CD4-positive, alpha-beta T cell treated with Interleukin-17A for 4 hours (primary cell): ENCODE results near the gene CTPS2.
"Not testable (repeated sequence)": the region's sequence is repeated elsewhere in the genome, so short reads cannot be mapped to it uniquely, and the experiment has no call there.

Source experiments
- DNase-seq: peaks from one replicate; pipeline ENCODE4 v3.0.0-alpha.2; 2020; ENCODE audit warnings: mixed read lengths

The CTPS2 gene

DNA sequence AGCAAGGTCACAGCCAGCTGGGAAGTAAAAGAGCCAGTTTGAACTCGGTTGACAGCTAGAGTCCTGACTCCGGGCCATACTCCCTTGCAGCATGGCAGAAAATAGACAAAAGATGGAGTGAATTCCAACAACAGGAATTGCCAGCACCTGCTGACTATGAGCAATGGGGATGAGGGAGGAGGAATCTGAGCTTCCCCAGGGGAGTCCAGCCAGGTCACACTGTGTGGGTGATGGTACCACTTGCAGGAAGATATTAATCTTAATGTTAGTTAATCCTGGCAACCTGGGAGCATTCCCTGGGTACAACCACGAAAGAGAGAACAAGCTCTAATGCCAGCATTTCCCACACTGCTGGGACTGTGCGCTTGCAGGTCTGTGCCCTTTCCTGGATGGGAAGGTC, 110.6 kb downstream of the CTPS2 start:
- no peak for DNase-seq

DNA sequence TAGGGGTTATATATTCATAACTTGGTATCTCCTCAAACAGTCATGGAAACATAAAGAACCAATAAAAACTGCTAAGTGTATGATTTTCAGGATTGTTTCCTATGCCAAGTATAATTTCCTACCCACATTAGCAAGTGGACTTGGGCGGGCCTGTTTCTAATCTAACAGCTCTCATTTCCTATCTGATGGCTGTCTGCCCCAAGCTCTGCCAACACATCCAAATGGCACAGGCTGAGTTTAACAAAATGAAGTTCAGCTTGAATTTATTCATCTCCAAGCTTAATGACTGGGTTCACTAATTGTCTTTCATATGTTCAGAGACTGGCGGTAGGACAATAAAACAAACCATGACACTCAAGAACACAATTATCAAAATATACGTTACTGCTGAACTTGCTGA, 118.0 kb downstream of the CTPS2 start:
- no peak for DNase-seq

DNA sequence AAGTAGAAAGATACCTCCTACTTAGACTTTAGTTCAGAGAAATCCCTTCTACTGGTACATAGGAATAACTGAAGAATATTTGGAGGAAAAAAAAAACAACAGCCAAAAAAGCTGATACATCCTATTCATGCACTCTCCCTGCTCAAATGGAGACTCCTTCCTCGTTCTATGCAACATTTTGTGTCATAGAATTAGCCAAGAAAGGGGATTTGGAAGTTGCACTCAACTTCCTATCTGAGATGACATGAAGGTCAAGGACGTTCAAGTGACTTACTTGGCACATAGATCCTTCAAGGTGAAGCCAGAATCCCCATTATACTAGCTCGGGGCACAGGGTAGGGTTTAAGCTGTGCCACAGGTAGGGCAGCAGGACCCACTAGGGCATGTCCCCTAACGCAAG, 118.7 kb downstream of the CTPS2 start:
- DNase-seq: no peak

DNA sequence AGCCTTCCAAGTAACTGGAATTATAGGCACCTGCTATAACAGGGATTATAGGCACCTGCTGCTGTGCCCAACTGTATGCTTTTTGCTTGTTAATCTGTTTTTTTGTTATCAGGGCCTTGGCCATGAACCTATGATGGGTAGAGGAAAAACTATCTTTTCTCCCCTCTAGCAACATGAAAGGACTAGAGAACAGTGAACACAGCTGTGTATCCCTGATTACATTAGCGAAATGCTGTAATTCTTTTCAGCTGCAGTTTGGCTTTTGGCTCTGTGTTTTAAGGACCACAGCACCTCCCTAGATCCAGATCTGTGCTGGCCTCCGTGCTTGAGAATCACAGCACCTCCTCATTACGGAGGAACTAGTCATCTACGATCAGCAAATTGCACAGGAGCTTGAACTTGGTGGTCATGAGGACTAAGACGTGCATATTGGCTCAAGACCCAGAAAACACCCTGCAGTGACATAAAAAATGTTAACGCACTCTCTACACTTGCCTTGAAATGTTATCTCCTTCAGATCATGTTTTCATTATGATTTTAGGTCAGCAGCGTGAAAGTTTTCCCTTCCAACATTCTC, 120.2 kb downstream of the CTPS2 start:
- no peak for DNase-seq

DNA sequence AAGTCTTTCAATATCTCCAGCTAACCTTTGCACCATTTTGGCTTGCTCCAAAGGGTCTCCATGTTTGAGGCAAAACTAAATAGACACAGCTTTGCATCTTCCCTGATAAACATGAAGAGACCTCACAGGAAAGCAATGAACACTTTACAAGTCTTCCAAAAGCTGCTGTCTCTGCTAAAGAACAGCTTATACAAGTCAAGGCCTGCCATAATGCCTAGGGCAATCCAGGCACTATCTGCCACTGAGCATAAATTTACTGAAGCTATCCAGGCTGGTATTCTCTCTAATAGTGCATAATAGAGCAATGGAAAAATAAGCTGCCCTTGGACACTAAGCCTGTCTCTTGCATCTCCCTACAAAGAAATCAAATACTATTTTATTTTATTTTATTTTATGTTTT, 122.6 kb downstream of the CTPS2 start:
- no peak for DNase-seq

DNA sequence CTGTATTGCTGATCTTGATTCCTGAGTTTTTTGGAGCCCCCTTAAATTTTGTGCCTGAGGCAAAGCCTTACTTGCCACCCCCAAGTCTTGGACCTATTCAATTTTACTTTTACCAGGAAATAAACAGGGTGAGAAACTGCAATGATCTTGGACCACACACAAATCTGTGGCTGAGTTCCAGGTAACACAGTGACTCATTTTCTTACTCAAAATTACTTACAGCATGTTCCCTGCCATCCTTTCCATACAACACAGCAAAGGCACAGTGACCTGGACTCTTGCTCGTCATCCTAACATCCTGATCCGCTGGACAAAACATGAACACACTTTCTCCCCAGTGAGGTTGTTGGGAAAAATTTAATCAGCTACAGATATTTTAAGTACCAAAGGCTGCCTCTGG, 123.3 kb downstream of the CTPS2 start:
- no peak for DNase-seq

- DNase-seq: no peak
Measured at GRCh38 chrX:16588266-16588665, 124.2 kb downstream of the CTPS2 start.

DNA sequence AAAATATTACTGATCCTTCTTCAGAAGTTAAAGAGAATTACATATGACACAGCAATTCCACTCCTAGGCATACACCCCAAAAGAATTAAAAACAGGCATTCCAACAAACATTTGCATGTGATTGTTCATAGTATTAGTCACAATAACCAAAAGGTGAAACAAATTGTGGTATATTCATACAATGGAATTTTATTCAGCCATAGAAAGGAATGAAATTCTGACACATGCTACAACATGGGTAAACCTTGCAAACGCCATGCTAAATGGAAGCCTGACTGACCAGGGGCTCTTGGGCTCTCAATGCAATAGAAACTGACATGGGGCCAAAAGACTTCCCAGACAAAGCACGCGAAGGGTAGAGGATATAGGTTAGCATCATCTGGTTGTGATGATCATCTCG, 124.6 kb downstream of the CTPS2 start:
- no peak for DNase-seq

DNA sequence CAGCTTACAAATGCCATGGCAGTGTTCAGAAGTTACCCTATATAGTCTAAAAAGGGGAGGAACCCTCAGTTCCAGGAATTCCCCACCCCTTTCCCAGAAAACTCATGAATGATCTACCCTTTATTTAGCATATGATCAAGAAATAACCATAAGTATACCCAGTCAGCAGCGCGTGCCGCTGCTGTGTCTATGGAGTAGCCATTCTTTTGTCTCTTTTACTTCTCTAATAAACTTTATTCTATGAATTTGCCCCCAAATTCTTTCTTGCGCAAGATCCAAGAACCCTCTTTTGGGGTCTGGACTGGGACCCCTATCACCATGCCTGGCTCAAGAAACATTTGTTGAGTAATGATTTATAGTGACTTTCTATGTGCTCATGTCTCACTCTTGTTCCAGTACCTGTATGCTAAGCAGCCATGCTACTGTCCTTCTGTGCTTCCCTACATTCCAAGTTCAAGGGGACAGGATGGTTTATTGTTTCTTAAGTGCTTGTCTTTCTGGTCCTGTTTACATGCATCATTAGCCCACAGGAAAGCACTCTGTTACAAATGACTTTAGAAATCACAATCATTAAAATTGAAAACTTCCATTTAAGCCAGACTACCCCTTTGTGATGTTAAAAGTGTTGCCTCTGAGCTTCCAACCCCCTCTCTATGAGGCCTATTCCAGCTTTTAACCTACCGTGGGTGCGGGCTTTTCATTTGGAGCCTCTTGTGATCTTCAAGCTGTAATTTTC, 125.9 kb downstream of the CTPS2 start:
- no peak for DNase-seq

DNA sequence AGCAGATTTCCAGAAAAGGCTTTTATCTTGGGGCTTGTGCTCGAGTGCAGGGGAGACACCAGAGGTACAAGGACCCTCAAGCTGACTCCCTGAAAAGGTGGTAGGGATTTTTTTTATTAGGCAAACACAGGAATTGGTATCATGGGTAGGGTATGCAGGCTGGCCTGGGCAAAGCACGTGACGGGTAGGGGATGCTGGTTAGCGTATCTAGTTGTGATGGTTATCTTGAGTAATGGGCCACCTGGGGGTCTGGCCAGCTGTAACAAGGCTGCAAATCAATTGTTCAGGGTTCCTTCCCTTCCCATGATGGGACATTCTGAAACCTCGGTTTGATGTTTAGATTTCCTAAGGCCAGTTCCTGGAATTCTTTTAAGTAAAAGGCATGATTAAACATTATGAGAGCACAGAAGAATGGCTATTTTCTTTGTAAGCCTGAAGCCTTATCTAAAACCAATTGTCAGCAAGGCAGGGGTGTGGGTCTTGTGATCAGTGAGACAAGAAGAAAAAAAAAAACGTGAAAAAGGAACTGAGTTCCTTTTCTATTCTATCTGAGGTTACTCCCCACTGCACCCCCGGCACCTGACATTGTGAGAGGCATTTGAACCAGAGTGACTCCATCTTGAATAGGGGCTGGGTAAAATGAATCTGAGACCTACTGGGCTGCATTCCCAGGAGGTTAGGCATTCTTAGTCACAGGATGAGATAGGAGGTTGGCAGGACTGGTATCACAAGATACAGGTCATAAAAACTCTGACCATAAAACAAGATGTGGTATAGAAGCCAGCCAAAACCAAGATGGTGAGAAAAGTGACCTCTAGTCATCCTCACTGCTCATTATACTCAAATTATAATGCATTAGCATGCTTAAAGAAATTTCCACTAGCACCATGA, 126.7 kb downstream of the CTPS2 start:
- no peak for DNase-seq

DNA sequence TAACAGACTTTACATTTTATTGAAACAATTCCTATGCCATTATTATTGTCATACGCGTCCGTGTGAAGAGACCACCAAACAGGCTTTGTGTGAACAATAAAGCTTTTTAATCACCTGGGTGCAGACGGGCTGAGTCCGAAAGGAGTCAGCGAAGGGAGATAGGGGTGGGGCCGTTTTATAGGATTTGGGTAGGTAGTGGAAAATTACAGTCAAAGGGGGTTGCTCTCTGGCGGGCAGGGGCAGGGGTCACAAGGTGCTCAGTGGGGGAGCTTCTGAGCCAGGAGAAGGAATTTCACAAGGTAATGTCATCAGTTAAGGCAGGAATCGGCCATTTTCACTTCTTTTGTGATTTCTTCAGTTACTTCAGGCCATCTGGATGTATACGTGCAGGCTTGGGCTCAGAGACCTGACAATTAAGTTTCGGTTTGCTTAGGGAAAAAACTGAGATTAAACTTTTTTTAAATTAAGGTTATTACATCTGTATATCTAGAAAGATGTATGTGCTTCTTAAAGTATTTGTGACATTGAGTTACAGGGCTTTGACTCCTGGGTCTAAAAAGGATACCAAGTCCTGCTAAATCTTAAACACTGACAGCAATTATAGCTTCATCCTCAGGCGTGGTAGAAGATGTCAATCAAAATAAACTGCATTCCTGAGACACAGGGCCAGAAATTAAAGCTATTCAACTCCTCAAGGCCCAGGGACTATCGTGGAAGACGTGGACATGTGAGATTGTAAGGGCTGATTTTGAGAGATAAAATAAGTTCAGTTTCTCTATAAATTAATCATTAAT, 132.3 kb downstream of the CTPS2 start:
- DNase-seq: not testable (repeated sequence)

DNA sequence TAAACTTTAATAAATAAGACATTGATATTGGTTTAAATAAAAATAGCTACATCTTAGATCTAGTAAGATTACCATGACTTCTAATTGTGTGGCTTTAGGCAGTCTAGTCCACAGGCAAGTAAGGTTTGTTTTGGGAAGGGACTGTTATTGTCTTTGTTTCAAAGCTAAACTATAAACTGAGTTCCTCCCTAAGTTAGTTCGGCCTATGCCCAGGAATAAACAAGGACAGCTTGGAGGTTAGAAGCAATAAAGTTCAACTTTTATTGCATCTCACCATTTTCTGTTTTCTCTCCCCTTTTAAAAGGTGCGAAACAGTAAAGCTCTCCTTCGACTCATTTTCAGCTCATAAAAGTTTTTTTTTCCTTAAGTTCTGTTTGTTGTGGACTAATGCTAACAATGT, 133.0 kb downstream of the CTPS2 start:
- DNase-seq: no peak

GRCh38 chrX:16578218-16578617, 134.3 kb downstream of the CTPS2 start:
- no peak for DNase-seq

DNA sequence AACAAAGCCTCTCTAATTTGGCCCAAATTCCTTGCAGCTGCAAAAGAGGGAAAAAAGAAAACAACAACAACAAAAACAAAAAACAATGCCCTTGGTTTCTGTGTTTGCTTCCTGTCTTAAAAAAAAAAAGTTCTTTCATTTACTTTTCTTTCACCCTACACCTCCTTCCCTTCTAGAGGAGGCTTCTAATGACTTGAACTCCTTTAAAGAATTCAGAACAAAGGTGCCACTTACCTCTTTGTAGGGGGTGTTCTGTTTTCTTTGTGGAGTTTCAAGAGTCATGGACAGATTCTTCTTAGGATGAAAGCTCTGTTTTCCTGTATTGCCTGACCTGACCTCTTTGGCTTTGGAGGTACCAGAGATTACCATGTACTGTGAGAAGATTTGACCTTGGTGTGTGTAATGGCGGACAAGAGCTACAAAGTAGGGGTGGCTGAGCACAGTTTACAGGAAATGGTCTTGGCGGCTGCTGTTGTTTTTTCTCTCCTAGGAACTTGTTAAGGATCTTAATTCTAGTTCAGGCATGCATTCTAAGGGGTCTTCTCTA, 134.9 kb downstream of the CTPS2 start:
- DNase-seq: no peak

DNA sequence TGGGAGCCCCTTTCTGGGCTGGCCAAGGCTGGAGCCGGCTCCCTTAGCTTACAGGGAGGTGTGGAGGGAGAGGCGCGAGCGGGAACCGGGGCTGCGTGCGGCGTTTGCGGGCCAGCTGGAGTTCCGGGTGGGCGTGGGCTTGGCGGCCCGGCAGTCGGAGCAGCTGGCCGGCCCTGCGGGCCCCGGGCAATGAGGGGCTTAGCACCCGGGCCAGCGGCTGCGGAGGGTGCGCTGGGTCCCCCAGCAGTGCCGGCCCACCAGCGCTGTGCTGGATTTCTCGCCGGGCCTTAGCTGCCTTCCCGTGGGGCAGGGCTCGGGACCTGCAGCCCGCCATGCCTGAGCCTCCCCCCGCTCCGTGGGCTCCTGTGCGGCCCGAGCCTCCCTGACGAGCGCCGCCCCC, 137.1 kb downstream of the CTPS2 start:
- not testable (repeated sequence) for DNase-seq

DNA sequence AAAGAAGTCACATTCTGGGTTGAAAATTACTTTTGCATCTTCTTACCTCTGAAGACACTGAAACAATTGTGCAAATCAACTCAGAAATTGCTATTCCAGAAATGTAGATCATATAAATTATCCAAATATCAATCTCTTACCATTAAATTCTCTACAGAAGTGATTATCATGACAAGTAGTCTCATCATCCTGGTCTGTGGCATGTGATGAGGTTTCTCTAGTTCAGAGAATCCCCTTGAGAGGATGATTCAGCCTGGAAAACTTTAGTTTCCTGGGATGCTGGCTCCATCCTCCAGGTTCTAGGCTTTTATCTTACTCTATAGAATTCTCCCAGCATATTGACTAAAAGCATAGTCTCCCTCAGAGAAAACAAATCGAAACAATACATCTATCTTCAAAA, 138.7 kb downstream of the CTPS2 start:
- DNase-seq: no peak

DNA sequence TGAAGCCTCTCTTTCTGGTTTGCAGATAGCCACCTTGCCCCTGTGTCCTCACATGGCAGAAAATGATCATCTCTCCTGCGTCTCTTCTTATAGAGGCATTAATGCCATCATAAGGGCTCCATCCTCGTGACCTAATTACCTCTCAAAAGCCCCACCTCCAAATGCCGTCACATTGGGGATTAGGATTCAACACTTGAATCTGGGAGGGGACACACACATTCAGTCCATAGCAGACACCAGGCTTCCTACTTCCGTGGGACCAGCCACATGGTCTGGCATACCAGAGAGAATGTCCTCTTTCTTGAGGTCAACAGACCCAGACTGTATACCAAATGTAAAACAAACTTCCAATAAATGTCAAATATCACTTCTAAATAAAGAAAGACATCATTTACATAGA, 144.8 kb downstream of the CTPS2 start:
- no peak for DNase-seq

DNA sequence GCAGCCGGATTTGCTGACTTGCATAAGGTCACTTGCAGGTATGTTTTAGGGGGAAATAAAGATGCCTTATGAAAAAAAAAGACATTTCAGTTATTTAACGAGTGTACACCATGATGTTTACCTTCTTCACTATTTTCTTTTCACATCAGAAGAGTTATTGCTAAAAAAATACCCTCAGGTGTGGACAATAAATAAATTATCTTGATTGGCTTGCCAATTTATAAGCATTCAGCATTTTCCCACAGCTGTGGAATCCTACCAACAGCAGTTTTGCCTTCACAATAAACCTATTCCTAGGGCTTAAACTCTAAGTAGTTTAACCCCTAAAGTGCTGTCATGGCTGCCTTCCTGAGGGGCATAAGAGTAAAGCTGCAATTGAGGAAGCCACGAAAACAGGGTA, 145.9 kb downstream of the CTPS2 start:
- DNase-seq: no peak

GRCh38 chrX:16560173-16560572, 152.3 kb downstream of the CTPS2 start:
- no peak for DNase-seq

- no peak for DNase-seq
Measured at GRCh38 chrX:16559206-16559619, 153.3 kb downstream of the CTPS2 start.

- no peak for DNase-seq
Measured at GRCh38 chrX:16558489-16558888, 154.0 kb downstream of the CTPS2 start.

- no peak for DNase-seq
Measured at GRCh38 chrX:16552546-16552945, 159.9 kb downstream of the CTPS2 start.

GRCh38 chrX:16547644-16548043, 164.8 kb downstream of the CTPS2 start:
- DNase-seq: no peak
